Superior temporal gyrus (tissue), 1 donor: Measurements from ENCODE around the gene IL1RAP.

Experiments used
- DNase-seq: peaks from one replicate; pipeline ENCODE4 v3.0.0-alpha.2; 2016; ENCODE audit errors: extremely low spot score

IL1RAP gene

GRCh38 chr3:190614226-190615059 lies 100.6 kb downstream of the IL1RAP start:
- no peak for DNase-seq

- DNase-seq = no peak
Observed at GRCh38 chr3:190615060-190615384, 101.1 kb downstream of the IL1RAP start.

GRCh38 chr3:190615607-190616006 lies 101.7 kb downstream of the IL1RAP start:
- DNase-seq = no peak

GRCh38 chr3:190616637-190617036 lies 102.8 kb downstream of the IL1RAP start:
- DNase-seq = no peak

- DNase-seq = no peak
Observed at GRCh38 chr3:190617185-190617584, 103.3 kb downstream of the IL1RAP start.

GRCh38 chr3:190618330-190619030 lies 104.6 kb downstream of the IL1RAP start:
- DNase-seq = no peak

- no peak for DNase-seq
Observed at GRCh38 chr3:190619353-190619752, 105.5 kb downstream of the IL1RAP start.

- DNase-seq = no peak
Observed at GRCh38 chr3:190619761-190620160, 105.9 kb downstream of the IL1RAP start.

GRCh38 chr3:190620886-190621608 lies 107.2 kb downstream of the IL1RAP start:
- no peak for DNase-seq

- no peak for DNase-seq
Observed at GRCh38 chr3:190621927-190622326, 108.0 kb downstream of the IL1RAP start.

GRCh38 chr3:190624282-190624681 lies 110.4 kb downstream of the IL1RAP start:
- no peak for DNase-seq

- DNase-seq = no peak
Observed at GRCh38 chr3:190626951-190627620, 113.2 kb downstream of the IL1RAP start.

- no peak for DNase-seq
Observed at GRCh38 chr3:190629088-190629487, 115.2 kb downstream of the IL1RAP start.

- DNase-seq = no peak
Observed at GRCh38 chr3:190631295-190631694, 117.4 kb downstream of the IL1RAP start.

- DNase-seq = no peak
Observed at GRCh38 chr3:190641564-190641963, 127.7 kb downstream of the IL1RAP start.

- no peak for DNase-seq
Observed at GRCh38 chr3:190642016-190642415, 128.1 kb downstream of the IL1RAP start.

GRCh38 chr3:190644035-190644434 lies 130.2 kb downstream of the IL1RAP start:
- no peak for DNase-seq

- DNase-seq = no peak
Observed at GRCh38 chr3:190644766-190645165, 130.9 kb downstream of the IL1RAP start.

- DNase-seq = no peak
Observed at GRCh38 chr3:190645932-190646460, 132.1 kb downstream of the IL1RAP start.

- DNase-seq = no peak
Observed at GRCh38 chr3:190646996-190647395, 133.1 kb downstream of the IL1RAP start.

- DNase-seq = no peak
Observed at GRCh38 chr3:190655933-190656332, 142.0 kb downstream of the IL1RAP start.

- no peak for DNase-seq
Observed at GRCh38 chr3:190658106-190658505, 144.2 kb downstream of the IL1RAP start.
